WERI-Rb-1 (cell line): ENCODE measurements around the gene ALB.

ENCODE experiments used
- DNase-seq: peaks from one replicate; pipeline ENCODE4 v3.0.0-alpha.2; 2020
- H3K27ac ChIP-seq: fragments of 250-450 bp; sonication (Bioruptor Pico); 2 replicates; pipeline ENCODE4 v1.5.1; 2020; ENCODE audit warnings: mild to moderate bottlenecking, moderate library complexity
- H3K27me3 ChIP-seq: fragments of 250-450 bp; sonication (Bioruptor Pico); 2 replicates; pipeline ENCODE4 v1.5.1; 2021; ENCODE audit warnings: mild to moderate bottlenecking, low read depth, moderate library complexity; ENCODE audit not compliant: insufficient read depth, severe bottlenecking
- H3K36me3 ChIP-seq: fragments of 250-450 bp; sonication (Bioruptor Pico); 2 replicates; pipeline ENCODE4 v1.5.1; 2020; ENCODE audit warnings: mild to moderate bottlenecking, moderate library complexity
- H3K4me3 ChIP-seq: 2 replicates; pipeline ENCODE4 v1.5.1; 2011; ENCODE audit warnings: low read depth, mild to moderate bottlenecking, control low read depth, low read length
- H3K9me3 ChIP-seq: fragments of 250-450 bp; sonication (Bioruptor Pico); 2 replicates; pipeline ENCODE4 v1.5.1; 2021; ENCODE audit warnings: mild to moderate bottlenecking, moderate library complexity; ENCODE audit not compliant: severe bottlenecking
- CTCF ChIP-seq: IDR thresholded peaks from 2 replicates; pipeline ENCODE4 v1.5.1; 2011; ENCODE audit warnings: low read depth, mild to moderate bottlenecking, control low read depth, inconsistent platforms, low read length

ALB gene

GRCh38 chr4:73416423-73417087, 12.5 kb downstream of the ALB start:
- Histone ChIP-seq H3K4me3 (no peak overlapping the region), H3K9me3 (no peaks in the 10 kb centered on the region), H3K27me3 (no peaks in the 10 kb centered on the region), H3K27ac (no peak overlapping the region), H3K36me3 (no peaks in the 10 kb centered on the region)
- DNase-seq, result no peak
- no peak for TF ChIP-seq CTCF

- no peak for TF ChIP-seq CTCF
- H3K27ac ChIP-seq, result no peak overlapping the region
- no peak for DNase-seq
- H3K4me3 ChIP-seq, result no peak overlapping the region
- no peaks in the 10 kb centered on the region for H3K36me3 ChIP-seq
- H3K9me3 ChIP-seq, result no peaks in the 10 kb centered on the region
- no peaks in the 10 kb centered on the region for H3K27me3 ChIP-seq
These were observed 13.3 kb downstream of the ALB start for GRCh38 chr4:73417342-73417741.

GRCh38 chr4:73417973-73418372, 13.9 kb downstream of the ALB start:
- TF ChIP-seq CTCF, result no peak
- DNase-seq, result no peak
- no peak overlapping the region for H3K4me3 ChIP-seq

GRCh38 chr4:73418677-73419076, 14.6 kb downstream of the ALB start:
- no peak for DNase-seq
- H3K4me3 ChIP-seq, result no peak overlapping the region
- no peak overlapping the region for H3K27ac ChIP-seq
- H3K27me3 ChIP-seq, result no peaks in the 10 kb centered on the region
- TF ChIP-seq CTCF, result no peak
- no peaks in the 10 kb centered on the region for H3K36me3 ChIP-seq
- H3K9me3 ChIP-seq, result no peaks in the 10 kb centered on the region

More at GRCh38 chr4:73417973-73418372, 13.9 kb downstream of the ALB start:
- Histone ChIP-seq H3K27me3 (no peaks in the 10 kb centered on the region), H3K9me3 (no peaks in the 10 kb centered on the region), H3K27ac (no peak overlapping the region), H3K36me3 (no peaks in the 10 kb centered on the region)

GRCh38 chr4:73419106-73420038, 15.3 kb downstream of the ALB start:
- DNase-seq, result no peak
- Histone ChIP-seq H3K36me3 (no peaks in the 10 kb centered on the region), H3K9me3 (no peaks in the 10 kb centered on the region), H3K27ac (no peak overlapping the region), H3K4me3 (no peak overlapping the region), H3K27me3 (no peaks in the 10 kb centered on the region)
- no peak for TF ChIP-seq CTCF
